Activated T-helper 17 cell treated with anti-CD3 and anti-CD28 coated beads, Interleukin-2, amount 50 U/mL, for 72 hours (primary cell): Measurements from ENCODE around the gene CPD. TPM values are rescaled to one million over a fixed set of nuclear protein-coding genes. Genes with fewer than 3 reads are reported as not detected.

Source experiments
- ATAC-seq: fragments of 150-1000 bp; cut with Tn5 transposase; replicated peaks from 2 replicates; pipeline ENCODE4 v1.10.0; 2021; ENCODE audit warnings: mild to moderate bottlenecking, moderate library complexity
- H3K27ac Mint-ChIP-seq: one replicate; pipeline ENCODE4 v1.8.0; 2022; ENCODE audit warnings: mixed read lengths
- H3K27me3 Mint-ChIP-seq: one replicate; pipeline ENCODE4 v1.8.0; 2022; ENCODE audit warnings: mixed read lengths
- H3K36me3 Mint-ChIP-seq: one replicate; pipeline ENCODE4 v1.8.0; 2022; ENCODE audit warnings: low read depth, mild to moderate bottlenecking, mixed read lengths
- H3K4me1 Mint-ChIP-seq: one replicate; pipeline ENCODE4 v1.8.0; 2022; ENCODE audit warnings: mixed read lengths
- H3K4me3 Mint-ChIP-seq: one replicate; pipeline ENCODE4 v1.8.0; 2022; ENCODE audit warnings: mild to moderate bottlenecking, mixed read lengths
- H3K9me3 Mint-ChIP-seq: one replicate; pipeline ENCODE4 v1.8.0; 2022; ENCODE audit warnings: mixed read lengths
- total RNA-seq, 2 donors: library from RNA; stranded (reverse); gene quantifications; one replicate each; pipeline ENCODE4 v1.2.3, GENCODE V29; 2022

The CPD gene
- total RNA-seq, 2 donors from 2014 or later = 25.9 to 34.7 TPM

DNA sequence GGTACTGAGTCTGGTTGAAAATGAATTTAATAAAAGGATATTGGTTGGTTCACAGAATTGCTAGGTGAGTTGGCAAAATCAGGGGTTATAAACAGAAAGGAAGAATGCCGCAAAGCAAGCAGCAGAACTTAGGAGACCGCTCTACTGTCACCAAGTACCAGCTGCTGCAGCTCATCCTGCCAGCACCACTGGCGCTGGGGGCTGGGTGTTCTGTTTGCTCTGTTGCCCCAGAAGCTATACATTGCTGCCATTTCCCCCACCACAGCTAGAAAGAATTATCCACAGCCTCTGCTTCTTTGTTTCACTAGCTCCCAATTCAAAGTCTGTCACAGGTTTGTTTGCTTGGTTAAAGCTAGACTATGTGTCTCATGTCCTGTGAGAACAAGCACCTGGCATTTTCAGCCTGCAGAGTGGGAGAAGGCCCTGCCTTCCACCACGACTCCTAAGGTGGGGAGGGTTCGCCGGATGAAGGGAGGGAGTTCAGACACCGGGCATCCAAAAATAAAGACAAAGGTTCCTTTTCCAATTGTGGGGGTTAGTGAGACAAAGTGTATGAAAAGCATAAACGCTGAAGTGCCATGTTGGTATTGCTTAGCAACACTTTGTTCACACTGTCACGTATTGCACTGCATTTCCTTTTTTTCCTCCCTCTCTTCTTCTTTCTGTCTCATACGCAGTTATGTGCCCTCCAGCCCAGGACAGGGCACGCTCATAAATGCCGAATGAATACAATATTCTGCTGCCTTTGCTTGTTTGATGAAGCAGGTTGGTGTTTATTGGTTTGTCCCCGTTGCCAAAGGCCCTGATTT, 9.6 kb upstream of the CPD start:
- no peak for ATAC-seq
- no peaks in the 10 kb centered on the region for H3K9me3 Mint-ChIP-seq

GRCh38 chr17:30369995-30370394, 8.7 kb upstream of the CPD start:
- Mint-ChIP-seq H3K4me3 (no peak overlapping the region), H3K9me3 (no peaks in the 10 kb centered on the region), H3K27me3 (no peaks in the 10 kb centered on the region), H3K36me3 (no peaks in the 10 kb centered on the region), H3K27ac (no peak overlapping the region), H3K4me1 (peaks cover 21% of the 10 kb centered on the region)
- no peak for ATAC-seq

More for the DNA sequence above, 9.6 kb upstream of the CPD start:
- Mint-ChIP-seq H3K27ac (no peak overlapping the region), H3K4me1 (peaks cover 22% of the 10 kb centered on the region), H3K4me3 (no peak overlapping the region), H3K36me3 (no peaks in the 10 kb centered on the region), H3K27me3 (no peaks in the 10 kb centered on the region)

- H3K27me3 Mint-ChIP-seq = no peaks in the 10 kb centered on the region
- peaks cover 30% of the 10 kb centered on the region for H3K4me1 Mint-ChIP-seq
- no peaks in the 10 kb centered on the region for H3K9me3 Mint-ChIP-seq
- peak; percentile 97 for ATAC-seq
- H3K27ac Mint-ChIP-seq = peak overlapping the region; percentile 11
- no peak overlapping the region for H3K4me3 Mint-ChIP-seq
- H3K36me3 Mint-ChIP-seq = no peaks in the 10 kb centered on the region
These were observed 6.0 kb upstream of the CPD start for GRCh38 chr17:30372755-30373154.

DNA sequence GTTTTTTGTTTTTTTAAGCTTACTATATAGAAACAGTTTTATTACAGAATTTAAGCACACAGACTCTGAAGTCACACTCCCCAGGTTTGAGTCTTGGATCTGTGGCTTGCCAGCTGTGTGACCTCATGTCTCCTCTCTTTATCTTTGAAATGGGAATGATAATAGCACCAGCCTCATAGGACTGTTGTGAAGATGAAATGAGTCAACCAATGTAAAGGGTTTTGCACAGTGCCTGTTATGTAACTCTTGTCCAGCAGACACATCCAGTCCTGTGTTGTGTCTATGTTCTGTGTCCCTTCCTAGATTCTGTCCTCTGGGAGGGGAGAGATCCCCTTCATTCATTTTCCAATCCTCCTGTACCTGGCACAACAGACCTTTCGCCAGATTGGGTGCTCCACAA, 3.1 kb upstream of the CPD start:
- Mint-ChIP-seq H3K36me3 (peaks cover 11% of the 10 kb centered on the region), H3K9me3 (no peaks in the 10 kb centered on the region), H3K27me3 (no peaks in the 10 kb centered on the region), H3K4me1 (peaks cover 35% of the 10 kb centered on the region), H3K27ac (no peak overlapping the region), H3K4me3 (no peak overlapping the region)
- ATAC-seq = no peak

DNA sequence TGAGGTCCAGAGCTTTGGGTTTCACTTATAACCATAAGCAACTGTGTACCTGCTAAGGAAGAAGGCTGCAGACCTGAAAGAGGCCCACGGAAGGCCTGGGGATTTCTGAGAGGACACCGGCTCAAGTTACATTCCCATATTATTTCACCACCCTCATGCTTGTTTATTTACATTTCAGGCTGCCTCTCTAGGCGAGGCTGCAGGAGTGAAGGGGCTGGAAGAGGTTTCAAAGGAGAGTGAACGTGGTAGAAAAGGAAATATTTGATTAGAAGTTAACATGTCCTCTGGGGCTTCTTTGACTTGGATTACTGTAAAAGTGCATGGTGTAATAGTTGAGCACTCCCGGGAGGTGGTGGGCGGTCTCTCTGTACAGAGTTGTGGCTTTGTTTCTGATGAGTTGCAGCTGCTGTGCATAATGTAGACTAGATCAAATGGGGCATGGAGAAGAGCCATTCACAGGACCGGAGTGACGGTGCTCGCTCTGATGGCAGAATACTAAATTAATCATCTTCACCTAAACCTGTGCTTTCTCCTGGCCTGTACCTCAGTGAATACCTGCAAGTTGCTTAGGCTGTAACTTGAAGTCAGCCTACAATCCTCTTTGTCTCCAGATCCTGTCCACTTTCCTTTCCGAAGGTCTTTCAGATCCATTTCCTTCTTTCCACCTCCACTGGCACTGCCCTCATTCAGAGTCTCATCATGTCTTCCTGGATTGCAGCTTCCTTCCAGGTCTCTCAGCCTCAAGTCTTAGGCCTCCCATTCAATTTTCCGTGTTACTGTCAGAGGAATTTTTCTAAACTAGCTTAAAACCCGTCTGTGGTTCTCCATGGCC, 1.9 kb upstream of the CPD start:
- Mint-ChIP-seq H3K27ac (no peak overlapping the region), H3K36me3 (peaks cover 18% of the 10 kb centered on the region), H3K4me1 (peaks cover 41% of the 10 kb centered on the region), H3K4me3 (peak overlapping the region; percentile 95), H3K9me3 (no peaks in the 10 kb centered on the region), H3K27me3 (no peaks in the 10 kb centered on the region)
- peak; percentile 11 for ATAC-seq

DNA sequence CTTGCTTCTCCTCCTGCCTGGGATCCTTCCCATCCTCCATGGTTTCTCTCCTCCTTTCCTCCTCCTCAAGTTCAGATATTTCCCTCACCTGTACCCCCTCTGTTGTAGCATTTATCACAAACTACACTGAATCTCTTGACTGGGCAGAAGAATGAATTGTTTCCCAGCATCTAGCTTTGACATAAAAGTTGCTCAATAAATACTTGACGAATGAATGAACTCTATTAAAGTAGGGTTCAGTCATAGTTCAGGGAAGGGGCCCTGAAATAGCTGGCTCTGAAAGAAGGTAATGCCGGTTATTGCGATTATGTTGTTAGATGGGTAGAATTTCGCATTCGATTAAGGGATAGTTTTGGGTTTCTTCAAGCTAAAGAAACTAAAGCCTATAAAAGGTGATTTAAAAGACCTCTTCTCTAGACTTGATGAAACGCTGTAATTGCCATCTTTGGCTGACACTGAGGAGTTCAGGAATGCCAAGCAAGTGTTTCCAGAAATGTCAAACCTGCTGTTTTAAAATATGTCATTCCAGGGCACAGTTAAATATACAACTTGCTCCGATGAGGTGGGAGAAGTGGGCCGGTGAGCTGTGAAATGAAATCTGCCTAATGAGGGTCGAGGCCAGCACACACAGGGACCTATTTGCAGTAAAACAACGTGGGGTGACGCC, 1.0 kb upstream of the CPD start:
- Mint-ChIP-seq H3K4me1 (peaks cover 38% of the 10 kb centered on the region), H3K4me3 (peak overlapping the region; percentile 95), H3K27ac (peak overlapping the region; percentile 95), H3K27me3 (no peaks in the 10 kb centered on the region), H3K9me3 (no peaks in the 10 kb centered on the region), H3K36me3 (peaks cover 18% of the 10 kb centered on the region)
- ATAC-seq = no peak

GRCh38 chr17:30378241-30378824, 394 bp upstream of the CPD start:
- H3K36me3 Mint-ChIP-seq = peaks cover 18% of the 10 kb centered on the region
- peaks cover 38% of the 10 kb centered on the region for H3K4me1 Mint-ChIP-seq
- no peaks in the 10 kb centered on the region for H3K9me3 Mint-ChIP-seq
- H3K27me3 Mint-ChIP-seq = no peaks in the 10 kb centered on the region
- peak overlapping the region; percentile 95 for H3K27ac Mint-ChIP-seq
- H3K4me3 Mint-ChIP-seq = peak overlapping the region; percentile 95
- peak; percentile 28 for ATAC-seq

- Mint-ChIP-seq H3K4me1 (peaks cover 36% of the 10 kb centered on the region), H3K4me3 (peak overlapping the region; percentile 95), H3K9me3 (no peaks in the 10 kb centered on the region), H3K36me3 (peaks cover 18% of the 10 kb centered on the region), H3K27ac (peak overlapping the region; percentile 93), H3K27me3 (no peaks in the 10 kb centered on the region)
- ATAC-seq = peak; percentile 20
These were observed 676 bp downstream of the CPD start for GRCh38 chr17:30379303-30379902.

GRCh38 chr17:30379903-30380381, 1.2 kb downstream of the CPD start:
- Mint-ChIP-seq H3K4me3 (peak overlapping the region; percentile 94), H3K36me3 (peaks cover 22% of the 10 kb centered on the region), H3K9me3 (no peaks in the 10 kb centered on the region), H3K27me3 (no peaks in the 10 kb centered on the region), H3K27ac (peak overlapping the region; percentile 93), H3K4me1 (peaks cover 36% of the 10 kb centered on the region)
- peak; percentile 51 for ATAC-seq

GRCh38 chr17:30380643-30381339, 2.1 kb downstream of the CPD start:
- no peaks in the 10 kb centered on the region for H3K9me3 Mint-ChIP-seq
- H3K27ac Mint-ChIP-seq = peak overlapping the region; percentile 60
- H3K27me3 Mint-ChIP-seq = no peaks in the 10 kb centered on the region
- peak overlapping the region; percentile 94 for H3K4me3 Mint-ChIP-seq
- H3K36me3 Mint-ChIP-seq = peaks cover 30% of the 10 kb centered on the region
- peaks cover 40% of the 10 kb centered on the region for H3K4me1 Mint-ChIP-seq
- no peak for ATAC-seq

GRCh38 chr17:30381340-30381659, 2.6 kb downstream of the CPD start:
- H3K27me3 Mint-ChIP-seq = no peaks in the 10 kb centered on the region
- H3K4me1 Mint-ChIP-seq = peaks cover 40% of the 10 kb centered on the region
- ATAC-seq = peak; percentile 11
- peak overlapping the region; percentile 94 for H3K4me3 Mint-ChIP-seq
- peaks cover 35% of the 10 kb centered on the region for H3K36me3 Mint-ChIP-seq
- peak overlapping the region; percentile 60 for H3K27ac Mint-ChIP-seq
- H3K9me3 Mint-ChIP-seq = no peaks in the 10 kb centered on the region

- Mint-ChIP-seq H3K9me3 (no peaks in the 10 kb centered on the region), H3K27me3 (no peaks in the 10 kb centered on the region), H3K27ac (no peak overlapping the region), H3K36me3 (peaks cover 46% of the 10 kb centered on the region), H3K4me3 (peak overlapping the region; percentile 94), H3K4me1 (peaks cover 30% of the 10 kb centered on the region)
- no peak for ATAC-seq
These were observed 3.6 kb downstream of the CPD start for GRCh38 chr17:30382345-30382744.

GRCh38 chr17:30388321-30389179, 9.8 kb downstream of the CPD start:
- no peak for ATAC-seq
- H3K27ac Mint-ChIP-seq = no peak overlapping the region
- H3K9me3 Mint-ChIP-seq = no peaks in the 10 kb centered on the region
- no peak overlapping the region for H3K4me3 Mint-ChIP-seq
- H3K4me1 Mint-ChIP-seq = peaks cover 3% of the 10 kb centered on the region
- H3K36me3 Mint-ChIP-seq = peaks cover 79% of the 10 kb centered on the region
- no peaks in the 10 kb centered on the region for H3K27me3 Mint-ChIP-seq
